Osteoblast (primary cell): ENCODE data around the gene VEGFC. TPM values are rescaled to one million over a fixed set of nuclear protein-coding genes. Genes with fewer than 3 reads are reported as not detected.

Experiments
- DNase-seq: peaks from one replicate; pipeline ENCODE4 v3.0.0; 2011; ENCODE audit warnings: low spot score, mixed read lengths; ENCODE audit not compliant: insufficient read length; ENCODE audit errors: missing footprints
- H2AFZ ChIP-seq: 2 replicates; pipeline ENCODE4 v1.6.0; 2011; ENCODE audit warnings: mild to moderate bottlenecking, low read length
- H3K27ac ChIP-seq: 2 replicates; pipeline ENCODE4 v1.5.1; 2011; ENCODE audit warnings: mild to moderate bottlenecking, low read depth, low read length, moderate library complexity
- H3K27me3 ChIP-seq: 2 replicates; pipeline ENCODE4 v1.6.0; 2012; ENCODE audit warnings: mild to moderate bottlenecking, control low read depth, inconsistent platforms, low read length, moderate library complexity; ENCODE audit not compliant: insufficient read depth
- H3K36me3 ChIP-seq: 2 replicates; pipeline ENCODE4 v1.5.1; 2011; ENCODE audit warnings: mild to moderate bottlenecking, low read length, control low read depth, moderate library complexity; ENCODE audit not compliant: insufficient read depth
- H3K4me1 ChIP-seq: 2 replicates; pipeline ENCODE4 v1.5.1; 2011; ENCODE audit warnings: mild to moderate bottlenecking, low read length, control low read depth, moderate library complexity; ENCODE audit not compliant: insufficient read depth
- H3K4me2 ChIP-seq: 2 replicates; pipeline ENCODE4 v1.6.0; 2011; ENCODE audit warnings: mild to moderate bottlenecking, low read length; ENCODE audit not compliant: insufficient read depth
- H3K4me3 ChIP-seq: fragments of 200-600 bp; sonication (generic); 3 replicates; pipeline ENCODE4 v1.5.1; 2012; ENCODE audit warnings: mild to moderate bottlenecking, low read length, inconsistent platforms; ENCODE audit not compliant: insufficient read depth
- H3K79me2 ChIP-seq: 2 replicates; pipeline ENCODE4 v1.6.0; 2012; ENCODE audit warnings: mild to moderate bottlenecking, low read length, control low read depth, inconsistent platforms; ENCODE audit not compliant: insufficient read depth
- H3K9me3 ChIP-seq: 2 replicates; pipeline ENCODE4 v1.5.1; 2011; ENCODE audit warnings: low read depth, low read length, control low read depth
- H4K20me1 ChIP-seq: 2 replicates; pipeline ENCODE4 v1.6.0; 2012; ENCODE audit warnings: mild to moderate bottlenecking, low read length, control low read depth; ENCODE audit not compliant: insufficient read depth
- total RNA-seq: library from RNA; depleted of rRNA; stranded (reverse); fragments of >200 nt; gene quantifications from 2 replicates; pipeline ENCODE4 v1.2.3, GENCODE V29; 2012
- TF ChIP-seq, protein P1 (sequence below): IDR thresholded peaks from 2 replicates; pipeline ENCODE4 v1.5.1; 2011; ENCODE audit warnings: mild to moderate bottlenecking, low read depth, low read length, moderate library complexity; ENCODE audit errors: extremely low read depth

Gene VEGFC
- total RNA-seq, 1 donor = 55.4 TPM

DNA sequence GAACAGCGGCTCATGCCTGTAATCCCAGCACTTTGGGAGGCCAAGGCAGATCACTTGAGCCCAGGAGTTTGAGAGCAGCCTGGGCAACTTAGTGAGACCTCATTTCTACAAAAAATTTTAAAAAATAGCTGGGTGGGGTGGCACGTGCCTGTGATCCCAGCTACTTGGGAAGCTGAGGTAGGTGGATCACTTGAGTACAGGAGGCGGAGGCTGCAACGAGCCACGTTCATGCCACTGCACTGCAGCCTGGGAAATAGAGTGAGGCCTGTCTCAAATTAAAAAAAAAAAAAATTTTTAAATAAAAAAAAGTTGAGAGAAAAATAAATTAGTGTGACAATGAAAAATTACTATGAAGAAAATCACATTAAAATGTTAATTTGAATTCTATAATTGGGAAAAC, 10.5 kb downstream of the VEGFC start:
- Histone ChIP-seq H3K27me3 (no peaks in the 10 kb centered on the region), H4K20me1 (peaks cover 62% of the 10 kb centered on the region), H3K4me2 (peak overlapping the region; percentile 47), H3K27ac (peak overlapping the region; percentile 71), H3K4me1 (peaks cover 92% of the 10 kb centered on the region), H3K4me3 (no peak overlapping the region), H2AFZ (no peak overlapping the region), H3K9me3 (no peaks in the 10 kb centered on the region), H3K36me3 (peaks cover 28% of the 10 kb centered on the region), H3K79me2 (peaks cover 97% of the 10 kb centered on the region)
- TF ChIP-seq, protein P1, sequence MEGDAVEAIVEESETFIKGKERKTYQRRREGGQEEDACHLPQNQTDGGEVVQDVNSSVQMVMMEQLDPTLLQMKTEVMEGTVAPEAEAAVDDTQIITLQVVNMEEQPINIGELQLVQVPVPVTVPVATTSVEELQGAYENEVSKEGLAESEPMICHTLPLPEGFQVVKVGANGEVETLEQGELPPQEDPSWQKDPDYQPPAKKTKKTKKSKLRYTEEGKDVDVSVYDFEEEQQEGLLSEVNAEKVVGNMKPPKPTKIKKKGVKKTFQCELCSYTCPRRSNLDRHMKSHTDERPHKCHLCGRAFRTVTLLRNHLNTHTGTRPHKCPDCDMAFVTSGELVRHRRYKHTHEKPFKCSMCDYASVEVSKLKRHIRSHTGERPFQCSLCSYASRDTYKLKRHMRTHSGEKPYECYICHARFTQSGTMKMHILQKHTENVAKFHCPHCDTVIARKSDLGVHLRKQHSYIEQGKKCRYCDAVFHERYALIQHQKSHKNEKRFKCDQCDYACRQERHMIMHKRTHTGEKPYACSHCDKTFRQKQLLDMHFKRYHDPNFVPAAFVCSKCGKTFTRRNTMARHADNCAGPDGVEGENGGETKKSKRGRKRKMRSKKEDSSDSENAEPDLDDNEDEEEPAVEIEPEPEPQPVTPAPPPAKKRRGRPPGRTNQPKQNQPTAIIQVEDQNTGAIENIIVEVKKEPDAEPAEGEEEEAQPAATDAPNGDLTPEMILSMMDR = no peak
- no peak for DNase-seq

DNA sequence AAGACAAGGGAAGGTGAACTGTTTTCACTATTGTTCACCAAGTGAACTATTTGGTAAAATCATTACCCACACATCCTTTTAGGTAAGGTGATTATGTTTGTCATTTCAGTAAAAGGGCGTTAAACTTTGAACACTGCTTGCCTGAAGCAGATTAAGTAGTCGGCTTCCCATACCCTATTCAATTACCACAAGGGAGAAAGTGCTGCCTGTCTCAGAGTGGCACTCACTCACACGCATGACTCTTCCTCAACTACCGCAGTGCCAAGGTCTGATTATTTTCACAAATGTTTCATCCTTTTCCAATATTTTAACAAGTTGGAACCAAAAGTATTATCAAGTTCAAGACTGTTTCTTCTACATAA, 11.0 kb downstream of the VEGFC start:
- H3K4me3 ChIP-seq = peak overlapping the region; percentile 37

DNA sequence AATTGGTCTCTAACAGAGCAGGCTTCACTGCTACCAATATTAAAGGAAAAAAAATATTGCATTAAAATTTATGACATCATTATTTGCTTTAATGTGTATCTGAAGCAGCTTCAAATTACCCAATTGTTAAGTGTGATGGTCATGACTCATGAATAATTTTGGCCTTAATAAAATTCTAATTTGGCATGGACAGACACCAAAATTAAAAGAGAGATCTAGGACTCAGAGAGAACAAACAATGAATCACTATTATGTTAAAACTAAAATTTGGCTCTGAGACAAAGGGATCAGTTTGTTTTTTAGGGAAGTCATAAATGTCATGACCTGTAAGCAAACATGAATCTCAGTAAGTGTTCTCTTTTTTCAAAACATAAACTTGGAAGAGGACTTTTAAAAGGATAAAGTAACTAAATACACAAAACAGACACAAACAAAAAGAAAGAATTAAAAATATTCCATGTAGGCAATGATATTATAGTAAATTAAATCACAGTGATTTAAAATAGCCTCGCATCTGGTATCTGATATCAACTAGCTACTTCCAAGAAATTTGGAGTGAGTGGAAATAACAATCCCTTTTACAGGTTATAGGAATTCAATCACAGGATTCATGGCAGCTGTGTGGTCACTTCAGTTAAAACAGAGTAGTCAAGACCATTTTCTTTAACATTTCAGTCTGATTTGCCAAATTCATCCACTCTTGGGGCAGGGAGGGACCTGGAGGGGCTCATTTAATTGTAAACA, 11.6 kb downstream of the VEGFC start:
- Histone ChIP-seq H3K9me3 (no peaks in the 10 kb centered on the region), H3K27ac (peak overlapping the region; percentile 71), H3K27me3 (no peaks in the 10 kb centered on the region), H2AFZ (no peak overlapping the region), H4K20me1 (peaks cover 66% of the 10 kb centered on the region), H3K36me3 (peaks cover 20% of the 10 kb centered on the region), H3K79me2 (peaks cover 96% of the 10 kb centered on the region), H3K4me1 (peaks cover 91% of the 10 kb centered on the region), H3K4me2 (peak overlapping the region; percentile 47), H3K4me3 (peak overlapping the region; percentile 37)
- DNase-seq = no peak
- TF ChIP-seq, protein P1 = no peak

More for the DNA sequence above, 11.0 kb downstream of the VEGFC start:
- Histone ChIP-seq H2AFZ (no peak overlapping the region), H3K79me2 (peaks cover 97% of the 10 kb centered on the region), H3K27me3 (no peaks in the 10 kb centered on the region), H3K4me2 (peak overlapping the region; percentile 47), H3K27ac (peak overlapping the region; percentile 71), H4K20me1 (peaks cover 62% of the 10 kb centered on the region), H3K4me1 (peaks cover 91% of the 10 kb centered on the region), H3K36me3 (peaks cover 23% of the 10 kb centered on the region), H3K9me3 (no peaks in the 10 kb centered on the region)
- TF ChIP-seq, protein P1 = no peak
- DNase-seq = no peak

DNA sequence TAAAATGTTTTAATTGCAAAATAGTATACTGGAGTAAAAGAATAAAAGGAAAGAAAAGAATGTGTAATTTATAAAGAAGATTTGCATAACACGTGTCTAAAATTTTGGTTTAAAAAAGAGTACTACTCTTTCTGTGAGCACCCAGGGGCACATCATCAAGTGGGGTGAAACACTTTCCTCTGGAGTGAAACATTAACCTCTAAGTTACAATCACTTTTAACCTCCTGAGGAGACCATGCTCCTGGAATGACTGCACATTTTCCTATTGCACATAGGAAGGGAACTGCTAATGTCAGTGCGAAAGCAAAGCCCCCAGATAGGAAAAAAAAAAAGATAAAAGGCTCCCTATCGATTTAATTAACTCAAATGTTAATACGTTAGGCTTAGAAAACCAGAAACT, 13.3 kb downstream of the VEGFC start:
- Histone ChIP-seq H3K27me3 (no peaks in the 10 kb centered on the region), H3K27ac (peak overlapping the region; percentile 72), H4K20me1 (peaks cover 73% of the 10 kb centered on the region), H3K9me3 (no peaks in the 10 kb centered on the region), H3K4me1 (peaks cover 87% of the 10 kb centered on the region), H3K4me3 (no peak overlapping the region), H3K4me2 (peak overlapping the region; percentile 53), H2AFZ (no peak overlapping the region), H3K36me3 (peaks cover 20% of the 10 kb centered on the region), H3K79me2 (peaks cover 98% of the 10 kb centered on the region)
- DNase-seq = no peak
- TF ChIP-seq, protein P1 = no peak
